ENCODE data around the gene SWT1. TPM values are rescaled to one million over a fixed set of nuclear protein-coding genes. Genes with fewer than 3 reads are reported as not detected.
"Not testable (repeated sequence)": the region's sequence is repeated elsewhere in the genome, so short reads cannot be mapped to it uniquely, and the experiment has no call there.

Gene SWT1
- total RNA-seq, 1 donor from 2014 or later, result 3.2 TPM

- no peak for DNase-seq (ENCODE audit: low read depth, low spot score)
These were observed 92.6 kb downstream of the SWT1 start for GRCh38 chr1:185249563-185249962.

GRCh38 chr1:185250063-185250462, 93.1 kb downstream of the SWT1 start:
- no peak for DNase-seq (ENCODE audit: low read depth, low spot score)

- DNase-seq (ENCODE audit: low read depth, low spot score), result not testable (repeated sequence)
These were observed 95.0 kb downstream of the SWT1 start for GRCh38 chr1:185251928-185252327.

GRCh38 chr1:185252404-185252803, 95.4 kb downstream of the SWT1 start:
- not testable (repeated sequence) for DNase-seq (ENCODE audit: low read depth, low spot score)

- DNase-seq (ENCODE audit: low read depth, low spot score), result not testable (repeated sequence)
These were observed 98.6 kb downstream of the SWT1 start for GRCh38 chr1:185255595-185255994.

- DNase-seq (ENCODE audit: low read depth, low spot score), result not testable (repeated sequence)
These were observed 100.4 kb downstream of the SWT1 start for GRCh38 chr1:185257116-185257949.

GRCh38 chr1:185257950-185258208, 100.9 kb downstream of the SWT1 start:
- DNase-seq (ENCODE audit: low read depth, low spot score), result no peak

- no peak for DNase-seq (ENCODE audit: low read depth, low spot score)
These were observed 101.7 kb downstream of the SWT1 start for GRCh38 chr1:185258676-185259075.

- no peak for DNase-seq (ENCODE audit: low read depth, low spot score)
These were observed 103.6 kb downstream of the SWT1 start for GRCh38 chr1:185260611-185261010.

GRCh38 chr1:185262151-185262550, 105.2 kb downstream of the SWT1 start:
- DNase-seq (ENCODE audit: low read depth, low spot score), result no peak

- no peak for DNase-seq (ENCODE audit: low read depth, low spot score)
These were observed 106.3 kb downstream of the SWT1 start for GRCh38 chr1:185263292-185263691.

- DNase-seq (ENCODE audit: low read depth, low spot score), result no peak
These were observed 106.8 kb downstream of the SWT1 start for GRCh38 chr1:185263780-185264179.

- DNase-seq (ENCODE audit: low read depth, low spot score), result no peak
These were observed 108.3 kb downstream of the SWT1 start for GRCh38 chr1:185265314-185265713.

GRCh38 chr1:185267301-185267700, 110.3 kb downstream of the SWT1 start:
- DNase-seq (ENCODE audit: low read depth, low spot score), result no peak

GRCh38 chr1:185267701-185268100, 110.7 kb downstream of the SWT1 start:
- DNase-seq (ENCODE audit: low read depth, low spot score), result no peak

- no peak for DNase-seq (ENCODE audit: low read depth, low spot score)
These were observed 111.4 kb downstream of the SWT1 start for GRCh38 chr1:185268352-185268751.

GRCh38 chr1:185271921-185272320, 115.0 kb downstream of the SWT1 start:
- no peak for DNase-seq (ENCODE audit: low read depth, low spot score)

GRCh38 chr1:185279571-185279970, 122.6 kb downstream of the SWT1 start:
- DNase-seq (ENCODE audit: low read depth, low spot score), result no peak

GRCh38 chr1:185280589-185280988, 123.6 kb downstream of the SWT1 start:
- DNase-seq (ENCODE audit: low read depth, low spot score), result no peak

- no peak for DNase-seq (ENCODE audit: low read depth, low spot score)
These were observed 124.3 kb downstream of the SWT1 start for GRCh38 chr1:185281245-185281644.

GRCh38 chr1:185284116-185284515, 127.1 kb downstream of the SWT1 start:
- no peak for DNase-seq (ENCODE audit: low read depth, low spot score)

- no peak for DNase-seq (ENCODE audit: low read depth, low spot score)
These were observed 127.7 kb downstream of the SWT1 start for GRCh38 chr1:185284533-185285276.

GRCh38 chr1:185287451-185287850, 130.5 kb downstream of the SWT1 start:
- DNase-seq (ENCODE audit: low read depth, low spot score), result no peak
